HepG2 (cell line): ENCODE measurements around the gene CRAT. TPM values are rescaled to one million over a fixed set of nuclear protein-coding genes. Genes with fewer than 3 reads are reported as not detected.

Experiments used
- DMAP1 ChIP-seq: IDR thresholded peaks from 2 replicates; pipeline ENCODE4 v1.6.1; 2016
- ELF4 ChIP-seq: sonication (generic); formaldehyde crosslinking; IDR thresholded peaks from 2 replicates; pipeline ENCODE4 v1.5.0; 2020; ENCODE audit warnings: missing genetic modification reagents, mild to moderate bottlenecking, moderate library complexity, borderline replicate concordance
- HNF4G ChIP-seq, 2 experiments: sonication (generic) in 1 of 2; formaldehyde crosslinking in 1 of 2; IDR thresholded peaks; 2 replicates each; pipeline versions ENCODE4 v1.4.0 to v1.6.1; 2011 to 2020; ENCODE audit warnings: borderline replicate concordance in 2 of 2, low read depth in 2 of 2, mild to moderate bottlenecking in 2 of 2, low read length in 1 of 2, missing genetic modification reagents in 1 of 2, moderate library complexity in 1 of 2
- KDM5A ChIP-seq: fragments of 200-600 bp; sonication (generic); IDR thresholded peaks from 2 replicates; pipeline ENCODE4 v1.7.0; 2018; ENCODE audit warnings: antibody characterized with exemption, mild to moderate bottlenecking, low read length, borderline replicate concordance
- NFAT5 ChIP-seq: sonication (generic); formaldehyde crosslinking; IDR thresholded peaks from 2 replicates; pipeline ENCODE4 v1.4.0; 2020; ENCODE audit warnings: missing genetic modification reagents
- PRDM4 ChIP-seq: sonication (generic); formaldehyde crosslinking; IDR thresholded peaks from 2 replicates; pipeline ENCODE4 v1.9.0; 2021; ENCODE audit warnings: missing genetic modification reagents, borderline replicate concordance
- RXRA ChIP-seq: sonication (generic); formaldehyde crosslinking; IDR thresholded peaks from 2 replicates; pipeline ENCODE4 v1.5.1; 2020; ENCODE audit warnings: missing genetic modification reagents
- ZBTB10 ChIP-seq: sonication (generic); formaldehyde crosslinking; IDR thresholded peaks from 2 replicates; pipeline ENCODE4 v1.4.0; 2020; ENCODE audit warnings: missing genetic modification reagents, borderline replicate concordance
- ZBTB38 ChIP-seq: sonication (generic); formaldehyde crosslinking; IDR thresholded peaks from 2 replicates; pipeline ENCODE4 v1.5.1; 2020; ENCODE audit warnings: mild to moderate bottlenecking, missing genetic modification reagents
- ZMAT3 ChIP-seq: sonication (generic); formaldehyde crosslinking; conservative IDR thresholded peaks from 2 replicates; pipeline ENCODE4 v1.7.0; 2021; ENCODE audit warnings: missing genetic modification reagents
- ZNF562 ChIP-seq: sonication (generic); formaldehyde crosslinking; IDR thresholded peaks from 2 replicates; pipeline ENCODE4 v1.8.0; 2022; ENCODE audit warnings: missing genetic modification reagents, borderline replicate concordance
- ZNF713 ChIP-seq: sonication (generic); formaldehyde crosslinking; IDR thresholded peaks from 2 replicates; pipeline ENCODE4 v1.4.0; 2020; ENCODE audit warnings: mild to moderate bottlenecking, missing genetic modification reagents
- ZNF749 ChIP-seq: sonication (generic); formaldehyde crosslinking; IDR thresholded peaks from 2 replicates; pipeline ENCODE4 v1.8.0; 2022; ENCODE audit warnings: mild to moderate bottlenecking, missing genetic modification reagents, moderate library complexity, borderline replicate concordance
- ZNF816 ChIP-seq: sonication (generic); formaldehyde crosslinking; IDR thresholded peaks from 2 replicates; pipeline ENCODE4 v1.8.0; 2022; ENCODE audit warnings: missing genetic modification reagents, mild to moderate bottlenecking, borderline replicate concordance
- polyA plus RNA-seq, 8 experiments: library from polyadenylated mRNA; depleted of rRNA in 3 of 8; stranded (reverse) in 7 of 8; unstranded in 1 of 8; fragments of >200 nt; fragmentation: Illumina TruSeq in 4 of 8; extraction: Trizol in 4 of 8; gene quantifications; 2 replicates each; pipeline versions ENCODE4 v1.2.1 to v1.2.3, GENCODE V29; 2011 to 2016; ENCODE audit warnings: low read depth in 4 of 8, missing spikeins in 1 of 8, mixed read lengths in 1 of 8; ENCODE audit not compliant: insufficient read depth in 1 of 8
- total RNA-seq, 5 experiments: library from RNA; depleted of rRNA; stranded (reverse); fragments of >200 nt; fragmentation: Illumina TruSeq; extraction: Trizol; gene quantifications; 2 replicates each; pipeline ENCODE4 v1.2.3, GENCODE V29; 2016; ENCODE audit warnings: low read depth in 1 of 5

The CRAT gene
- total and polyA plus RNA-seq, 2 of the 13 experiments (the other 11 are each of a cell fraction or from before 2014, with no cell fraction given): 26.1 to 26.6 TPM

GRCh38 chr9:129139233-129139992 lies 28.8 kb upstream of the CRAT start (continued):
- TF ChIP-seq HNF4G (IDR thresholded peaks at IDR 0.05; ENCODE audit: borderline replicate concordance, low read depth, low read length) (no peak), HNF4G (CRISPR knock-in tag; IDR thresholded peaks at IDR 0.05; ENCODE audit: borderline replicate concordance, low read depth) (peak; percentile 45; the same call in 1 of the 2 replicates), ZMAT3 (peak; percentile 68; the same call in 1 of the 2 replicates), ZNF816 (CRISPR knock-in tag) (no peak), ZBTB38 (peak; percentile 84), NFAT5 (CRISPR knock-in tag) (no peak), KDM5A (no peak), ZNF749 (CRISPR knock-in tag) (no peak), DMAP1 (peak; percentile 14; the same call in 1 of the 2 replicates), PRDM4 (CRISPR knock-in tag) (no peak), ZBTB10 (CRISPR knock-in tag) (no peak), ELF4 (CRISPR knock-in tag) (no peak), RXRA (CRISPR knock-in tag) (peak; percentile 25; the same call in 1 of the 2 replicates), ZNF562 (no peak), ZNF713 (no peak)
